SHP77 treated with DMSO at 0.1 percent for 48 hours (cell line): ENCODE results near the gene KRT7.
"Not testable (repeated sequence)": the region's sequence is repeated elsewhere in the genome, so short reads cannot be mapped to it uniquely, and the experiment has no call there.

Experiments used
- DNase-seq: peaks from one replicate; lab custom pipeline; 2025; lab: John Stamatoyannopoulos, UW

The KRT7 gene

DNA sequence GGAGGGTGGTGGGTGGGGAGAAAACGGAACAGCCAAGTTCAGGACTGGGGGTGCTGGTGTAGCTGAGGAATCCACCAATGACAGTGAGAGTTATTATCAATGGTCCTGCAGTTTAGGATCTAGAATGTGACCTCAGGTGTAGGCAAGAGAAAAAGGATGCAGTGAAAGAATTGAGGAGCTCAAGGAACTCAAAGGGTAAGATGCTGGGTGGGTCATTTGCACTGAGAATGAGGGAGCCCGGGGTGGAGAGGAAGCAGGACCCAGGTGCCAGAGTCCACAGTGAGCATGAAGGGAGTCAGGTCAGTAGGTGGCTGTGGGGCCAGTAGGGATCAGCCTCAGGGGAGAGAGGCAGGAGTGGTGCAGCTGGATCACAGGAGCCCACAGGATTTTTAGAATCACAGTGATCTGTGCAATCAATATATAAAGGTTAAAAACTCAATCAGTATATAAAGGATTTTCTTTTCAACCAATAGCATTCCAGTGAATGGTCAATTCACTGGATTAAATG, 3.2 kb upstream of the KRT7 start:
- DNase-seq: no peak

- DNase-seq: no peak
Measured at GRCh38 chr12:52230364-52231281, 2.4 kb upstream of the KRT7 start.

DNA sequence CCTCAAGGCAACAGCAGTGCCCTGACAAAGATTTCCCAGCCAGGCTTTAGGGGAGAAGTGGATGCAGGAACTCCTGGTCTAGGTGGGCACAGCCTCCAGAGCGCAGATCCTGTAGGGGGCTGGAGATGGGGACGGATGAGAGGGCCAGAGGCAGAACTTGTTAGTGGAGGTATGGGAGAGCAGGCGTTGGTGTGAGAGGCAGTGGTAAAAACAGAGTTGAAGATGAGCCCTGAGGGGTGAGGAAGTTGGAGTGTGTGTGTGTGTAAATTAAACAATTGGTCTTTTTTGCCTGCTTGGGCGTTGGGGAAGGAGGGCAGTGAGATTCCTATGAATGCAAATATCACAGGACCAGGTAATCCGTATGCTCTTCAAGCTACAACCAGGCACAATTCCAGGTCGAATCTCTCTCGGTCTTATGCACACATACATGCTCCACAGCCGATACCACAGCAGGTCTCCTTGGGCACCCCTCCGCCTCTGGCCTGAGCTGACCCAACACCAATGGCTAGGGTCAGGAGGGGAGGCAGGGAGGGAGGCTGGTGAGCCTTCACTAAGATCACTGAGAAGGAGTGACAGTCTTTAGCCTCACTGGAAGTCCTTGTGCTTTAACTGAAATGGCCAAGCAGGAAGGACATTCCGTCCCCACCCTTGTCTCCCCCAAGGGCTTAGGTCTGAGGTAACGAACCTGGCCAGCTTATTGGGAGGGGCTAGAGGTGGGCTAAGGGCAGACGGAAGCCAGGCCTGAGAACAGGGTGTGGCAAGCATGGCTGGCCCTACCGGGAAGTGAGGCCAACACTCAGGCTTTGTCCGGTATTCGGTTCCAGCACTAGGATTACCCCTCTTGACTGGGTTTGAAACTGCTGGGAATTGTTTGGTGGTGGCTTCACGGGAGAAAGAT, 1.5 kb upstream of the KRT7 start:
- DNase-seq: no peak

GRCh38 chr12:52232203-52232673, 805 bp upstream of the KRT7 start:
- no peak for DNase-seq

DNA sequence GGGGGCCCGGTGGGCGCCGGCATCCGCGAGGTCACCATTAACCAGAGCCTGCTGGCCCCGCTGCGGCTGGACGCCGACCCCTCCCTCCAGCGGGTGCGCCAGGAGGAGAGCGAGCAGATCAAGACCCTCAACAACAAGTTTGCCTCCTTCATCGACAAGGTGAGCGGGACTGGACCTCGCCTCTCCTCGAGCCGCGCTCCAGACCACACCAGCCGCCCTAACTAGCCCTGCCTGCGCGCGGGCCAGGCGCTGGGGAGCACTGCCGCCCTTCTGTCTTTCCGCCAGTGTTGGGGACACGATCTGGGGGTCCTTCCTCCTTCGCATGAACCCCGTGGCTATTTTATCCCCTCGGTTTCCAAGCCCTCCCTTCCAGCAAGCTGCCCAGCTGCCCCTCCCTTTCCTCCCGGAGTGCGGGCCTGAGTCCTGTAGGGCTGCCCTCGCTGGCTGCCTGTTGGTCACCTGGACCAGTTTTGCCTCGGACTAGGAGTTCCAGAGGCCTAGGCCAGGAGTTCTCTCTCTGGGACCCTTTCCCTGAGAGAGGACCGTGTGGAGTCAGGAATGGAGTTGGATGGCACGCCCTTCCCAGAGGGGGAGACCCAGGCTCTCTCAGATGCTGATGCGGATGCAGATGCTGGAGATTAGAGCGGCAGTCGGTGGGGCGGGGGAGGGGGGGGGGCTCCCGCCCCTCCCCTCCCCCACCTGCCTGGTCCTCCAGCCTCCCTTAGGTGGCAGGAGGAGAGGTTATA, 592 bp downstream of the KRT7 start:
- no peak for DNase-seq

- no peak for DNase-seq
Measured at GRCh38 chr12:52234223-52234810, 1.3 kb downstream of the KRT7 start.

GRCh38 chr12:52235001-52235764, 2.1 kb downstream of the KRT7 start:
- DNase-seq: no peak

DNA sequence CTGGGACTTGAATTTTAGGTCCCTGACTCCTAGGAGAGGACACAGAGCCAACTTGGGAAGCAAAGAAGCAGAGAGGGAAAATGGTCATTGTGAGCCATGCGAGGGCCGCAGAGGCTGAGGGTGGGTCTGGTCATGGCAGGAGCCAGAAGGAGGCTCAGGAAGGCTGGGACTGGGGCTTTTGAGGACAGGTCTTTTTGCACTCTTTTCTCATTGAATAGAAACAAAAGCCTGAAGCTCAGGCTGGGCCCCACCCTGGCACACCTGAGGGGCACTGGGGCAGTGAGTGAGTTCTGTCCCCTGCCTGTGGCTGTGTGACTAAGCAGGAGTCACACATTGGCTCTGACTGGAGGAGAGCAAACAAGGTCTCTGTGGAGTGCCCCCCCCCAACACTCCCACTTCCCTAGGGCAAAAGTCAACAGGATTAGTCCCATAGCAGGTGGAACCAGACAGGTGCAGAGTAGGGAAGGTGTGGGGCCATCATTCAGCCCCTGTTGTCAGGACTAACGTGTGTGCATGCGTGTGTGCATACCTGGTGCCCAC, 2.8 kb downstream of the KRT7 start:
- DNase-seq: no peak

DNA sequence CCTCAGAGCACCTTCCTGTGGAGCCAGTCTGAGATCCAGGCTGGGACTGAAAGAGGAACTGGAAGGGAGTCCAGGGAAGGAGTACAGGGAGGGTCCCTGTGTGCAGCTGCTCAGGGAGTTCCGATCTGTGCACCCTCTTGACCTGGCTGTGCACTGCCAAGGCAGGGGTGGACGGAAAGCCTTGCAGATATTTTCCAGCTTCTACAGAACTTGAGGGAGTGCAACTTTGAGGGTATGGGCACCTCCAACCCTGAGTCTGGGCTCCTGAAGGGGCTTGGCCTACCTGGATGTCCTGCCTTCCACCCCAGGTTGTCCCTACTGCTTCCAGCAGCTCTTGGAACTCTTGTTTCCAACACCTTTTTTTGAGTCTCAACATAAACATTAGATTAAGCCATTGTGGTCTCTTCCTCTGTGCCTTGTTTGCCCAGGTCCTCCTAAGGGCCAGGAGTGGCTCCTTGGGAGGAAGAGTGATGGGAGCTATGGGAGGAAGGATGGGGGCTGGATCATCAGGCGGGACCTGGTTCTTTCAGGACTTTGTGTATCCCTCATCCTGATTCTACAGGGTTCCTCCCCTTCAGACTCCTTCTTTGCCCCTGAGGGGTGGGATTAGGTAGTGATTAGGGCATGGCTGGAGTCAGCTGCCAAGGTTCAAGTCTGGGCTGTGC, 3.5 kb downstream of the KRT7 start:
- no peak for DNase-seq

GRCh38 chr12:52238207-52238840, 5.3 kb downstream of the KRT7 start:
- DNase-seq: no peak

DNA sequence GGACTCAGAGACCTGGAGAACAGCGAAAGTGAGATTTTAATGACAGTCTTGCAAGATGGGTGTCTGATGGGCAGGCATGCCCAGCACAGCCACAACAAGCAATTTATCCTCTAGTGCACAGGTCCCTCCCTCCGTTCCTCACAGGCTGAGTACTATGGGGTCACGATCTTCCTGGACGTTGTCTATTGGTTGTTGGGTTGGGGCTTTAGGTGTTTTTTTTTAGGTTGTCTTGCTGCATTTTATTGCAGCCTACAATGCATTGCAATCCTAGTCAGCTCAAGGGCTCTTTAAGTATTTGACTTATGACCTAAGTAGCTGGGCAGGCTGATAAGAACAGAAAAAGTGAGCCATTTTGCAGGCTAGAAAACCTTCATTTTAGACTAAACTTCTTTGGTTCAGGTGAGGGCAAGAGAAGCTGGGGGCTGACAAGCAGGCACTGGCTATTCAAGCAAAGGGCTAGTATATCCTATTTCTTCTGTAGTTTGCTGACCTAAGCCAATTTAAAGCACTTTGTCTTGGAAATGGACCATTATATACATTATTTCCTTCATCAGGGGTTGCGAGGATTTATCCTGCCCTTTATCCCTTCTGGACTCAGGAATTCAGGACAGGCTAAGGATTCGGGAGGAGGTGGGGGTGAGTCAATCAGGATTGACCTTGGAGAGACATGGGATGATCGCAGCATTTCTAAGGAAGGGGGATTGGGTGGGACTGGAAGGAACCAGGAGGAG, 6.0 kb downstream of the KRT7 start:
- DNase-seq: no peak

DNA sequence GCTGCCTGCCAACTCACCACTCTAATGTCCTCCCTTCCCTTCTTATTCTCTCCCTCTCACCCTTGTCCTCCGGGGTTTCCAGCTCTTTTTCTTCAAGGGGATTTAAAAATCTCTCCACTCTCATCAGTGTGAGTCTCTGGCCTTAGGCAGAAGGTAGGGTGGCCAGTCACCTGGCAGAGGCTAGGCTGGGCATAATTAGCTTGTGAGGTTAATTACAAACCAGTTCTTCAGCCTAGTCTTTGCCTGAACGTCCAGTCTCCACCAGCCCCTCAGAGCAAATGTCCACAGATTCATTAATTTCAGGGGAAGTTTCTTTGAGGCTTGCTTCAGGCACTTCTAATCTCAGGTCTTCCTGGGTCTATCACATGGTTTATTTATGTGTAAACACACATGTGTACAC, 6.7 kb downstream of the KRT7 start:
- DNase-seq: no peak

- not testable (repeated sequence) for DNase-seq
Measured at GRCh38 chr12:52240247-52240646, 7.2 kb downstream of the KRT7 start.

DNA sequence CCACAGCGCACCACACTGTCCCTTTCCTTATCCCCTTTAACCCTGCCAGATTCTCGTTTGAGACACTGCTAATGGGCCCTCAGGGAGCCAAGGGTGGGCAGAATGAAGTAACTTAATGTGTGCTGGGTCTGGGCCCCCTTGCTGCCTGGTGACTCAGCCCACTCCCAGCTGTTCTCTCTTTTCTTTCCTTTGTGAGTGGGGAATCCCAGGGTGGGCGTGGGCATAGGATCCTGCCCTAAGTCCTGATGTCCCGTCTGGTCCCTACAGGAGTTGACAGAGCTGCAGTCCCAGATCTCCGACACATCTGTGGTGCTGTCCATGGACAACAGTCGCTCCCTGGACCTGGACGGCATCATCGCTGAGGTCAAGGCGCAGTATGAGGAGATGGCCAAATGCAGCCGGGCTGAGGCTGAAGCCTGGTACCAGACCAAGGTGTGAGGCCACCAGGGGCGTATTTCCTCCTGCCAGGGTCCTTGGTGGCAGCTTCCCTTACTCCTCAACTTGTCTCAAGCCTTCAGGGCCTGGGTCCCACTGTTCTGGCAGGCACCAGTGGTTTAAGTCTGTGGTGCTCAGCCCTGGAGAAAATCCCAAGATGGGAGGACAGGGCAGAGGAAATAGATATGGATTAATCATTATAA, 8.3 kb downstream of the KRT7 start:
- no peak for DNase-seq

GRCh38 chr12:52242442-52243258, 9.6 kb downstream of the KRT7 start:
- DNase-seq: no peak

DNA sequence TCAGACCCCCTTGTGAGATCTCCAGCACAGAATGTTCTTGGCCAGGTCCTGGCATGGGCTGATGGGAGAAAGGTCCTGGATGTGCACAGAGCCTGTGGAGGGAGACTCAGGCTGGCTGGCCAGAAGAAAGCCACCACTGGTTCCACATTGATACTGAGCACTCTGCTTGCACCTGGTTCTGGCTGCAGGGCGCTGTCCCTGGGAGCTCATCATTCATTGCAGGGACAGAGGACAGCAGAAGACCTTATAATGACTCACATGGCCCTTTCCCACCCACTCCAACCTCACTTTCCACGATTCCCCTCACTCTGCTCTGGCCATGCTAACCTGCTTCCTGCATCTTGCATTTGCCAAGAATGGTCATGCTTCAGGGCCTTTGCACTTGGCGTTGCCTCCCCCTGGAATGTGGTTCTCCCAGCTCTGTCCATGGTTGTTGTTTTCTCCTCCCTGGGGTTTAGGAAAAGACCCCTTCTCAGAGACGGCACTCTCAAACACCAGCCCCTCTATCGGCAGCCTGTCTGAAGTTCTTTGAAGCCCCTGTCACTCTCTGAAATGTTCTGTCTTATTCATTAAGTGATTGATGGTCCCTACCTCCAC, 10.3 kb downstream of the KRT7 start:
- DNase-seq: no peak
